Stimulated activated naive CD8-positive, alpha-beta T cell treated with anti-CD3 and anti-CD28 coated beads, Interleukin-15, amount 100 ng/mL, for 72 hours (primary cell): ENCODE results near the gene MMAB.
A peak's percentile ranks its signal among the peaks of the same experiment; 100 is the strongest.
"Not testable (repeated sequence)": the region's sequence is repeated elsewhere in the genome, so short reads cannot be mapped to it uniquely, and the experiment has no call there.

Experiments
- ATAC-seq: fragments of 150-1000 bp; cut with Tn5 transposase; 2 replicates; pipeline ENCODE4 v1.10.0; 2021; ENCODE audit warnings: mild to moderate bottlenecking, moderate library complexity
- DNase-seq, 2 donors: peaks; one replicate each; pipeline ENCODE4 v3.0.0; 2021 to 2022
- H3K27ac Mint-ChIP-seq, 2 donors: one replicate each; pipeline ENCODE4 v1.8.0; 2022; ENCODE audit warnings: mild to moderate bottlenecking in 2 of 2, mixed read lengths in 2 of 2, moderate library complexity in 2 of 2
- H3K27me3 Mint-ChIP-seq: one replicate; pipeline ENCODE4 v1.8.0; 2022; ENCODE audit warnings: mixed read lengths
- H3K4me1 Mint-ChIP-seq: one replicate; pipeline ENCODE4 v1.8.0; 2022; ENCODE audit warnings: mild to moderate bottlenecking, mixed read lengths
- H3K4me3 Mint-ChIP-seq, 2 donors: one replicate each; pipeline ENCODE4 v1.8.0; 2022; ENCODE audit warnings: mild to moderate bottlenecking in 2 of 2, mixed read lengths in 2 of 2, moderate library complexity in 1 of 2
- H3K9me3 Mint-ChIP-seq, 2 donors: one replicate each; pipeline ENCODE4 v1.8.0; 2022; ENCODE audit warnings: mixed read lengths in 2 of 2

MMAB gene

GRCh38 chr12:109607618-109608017 is 34.3 kb upstream of the MMAB start:
- no peak for DNase-seq
- Mint-ChIP-seq H3K27ac (peak overlapping the region in 1 of 2 donors; percentile 56), H3K4me1 (no peaks in the 10 kb centered on the region), H3K27me3 (peaks cover 73% of the 10 kb centered on the region), H3K4me3 (no peak overlapping the region), H3K9me3 (no peaks in the 10 kb centered on the region)
- no peak for ATAC-seq

GRCh38 chr12:109606320-109607028 is 33.2 kb upstream of the MMAB start:
- Mint-ChIP-seq H3K4me1 (no peaks in the 10 kb centered on the region), H3K9me3 (no peaks in the 10 kb centered on the region), H3K27me3 (peaks cover 62% of the 10 kb centered on the region), H3K4me3 (no peak overlapping the region), H3K27ac (no peak overlapping the region)
- ATAC-seq (no peak), DNase-seq (no peak)

DNA sequence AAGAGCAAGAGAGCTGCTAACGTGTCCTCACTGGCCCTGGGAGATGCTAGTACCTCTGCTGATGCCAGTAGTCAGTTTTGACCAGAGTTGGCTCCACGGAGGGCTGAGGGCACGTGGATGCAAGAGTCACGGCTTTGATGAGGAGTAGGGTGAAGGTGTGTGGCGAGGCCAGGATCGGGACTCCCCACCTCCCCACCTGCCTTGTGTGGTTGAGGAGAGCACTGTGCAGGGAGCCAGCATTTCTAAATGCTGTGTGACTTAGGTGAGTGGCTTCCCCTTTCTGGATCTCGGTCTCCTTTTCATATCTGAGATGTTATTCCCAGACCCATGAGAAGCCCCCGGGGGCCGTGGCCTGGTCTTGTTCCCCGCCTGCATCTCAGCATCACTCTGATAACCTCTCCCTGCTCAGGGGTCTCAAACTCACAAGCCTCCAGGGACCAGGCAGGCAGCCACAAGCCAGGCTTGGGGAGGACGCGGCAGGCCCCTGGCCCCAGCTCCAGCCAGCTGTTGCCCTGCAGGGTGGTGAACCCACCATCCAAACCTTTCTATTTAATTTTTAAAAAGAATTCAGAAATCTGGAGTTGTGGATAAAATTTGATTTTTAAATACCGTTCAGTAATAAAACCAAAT is 32.4 kb upstream of the MMAB start:
- H3K4me3 Mint-ChIP-seq, result no peak overlapping the region
- ATAC-seq, result no peak
- peaks cover 56% of the 10 kb centered on the region for H3K27me3 Mint-ChIP-seq
- H3K27ac Mint-ChIP-seq, result no peak overlapping the region
- DNase-seq, result no peak
- no peaks in the 10 kb centered on the region for H3K9me3 Mint-ChIP-seq
- H3K4me1 Mint-ChIP-seq, result no peaks in the 10 kb centered on the region

GRCh38 chr12:109605016-109605415 is 31.7 kb upstream of the MMAB start:
- Mint-ChIP-seq H3K4me3 (no peak overlapping the region), H3K27ac (no peak overlapping the region), H3K4me1 (no peaks in the 10 kb centered on the region), H3K9me3 (no peaks in the 10 kb centered on the region), H3K27me3 (peaks cover 56% of the 10 kb centered on the region)
- DNase-seq, result no peak
- no peak for ATAC-seq

DNA sequence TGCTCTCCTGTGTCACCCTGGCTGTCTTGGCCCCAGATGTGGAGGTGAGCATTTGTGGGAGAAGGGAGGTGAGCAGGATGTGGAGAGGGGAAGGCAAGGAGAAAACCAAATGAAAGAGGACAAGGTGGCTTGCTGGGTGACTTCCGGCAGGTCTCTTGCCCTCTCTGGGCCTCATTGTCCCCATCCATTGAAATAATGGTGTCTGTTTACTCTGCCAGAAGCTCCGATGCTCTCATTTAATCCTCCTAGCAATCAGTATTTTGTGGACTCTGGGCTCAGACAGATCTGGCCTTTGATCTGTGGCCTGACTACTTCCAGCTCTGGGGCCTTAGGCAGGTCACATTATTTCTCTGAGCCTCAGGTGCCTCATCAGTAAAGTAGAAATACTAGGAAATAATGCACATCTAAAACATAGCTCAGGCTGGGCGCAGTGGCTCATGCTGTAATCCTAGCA is 30.9 kb upstream of the MMAB start:
- DNase-seq (no peak), ATAC-seq (no peak)
- no peaks in the 10 kb centered on the region for H3K4me1 Mint-ChIP-seq
- H3K9me3 Mint-ChIP-seq, result no peaks in the 10 kb centered on the region
- peaks cover 49% of the 10 kb centered on the region for H3K27me3 Mint-ChIP-seq
- no peak overlapping the region for H3K27ac Mint-ChIP-seq
- H3K4me3 Mint-ChIP-seq, result no peak overlapping the region

DNA sequence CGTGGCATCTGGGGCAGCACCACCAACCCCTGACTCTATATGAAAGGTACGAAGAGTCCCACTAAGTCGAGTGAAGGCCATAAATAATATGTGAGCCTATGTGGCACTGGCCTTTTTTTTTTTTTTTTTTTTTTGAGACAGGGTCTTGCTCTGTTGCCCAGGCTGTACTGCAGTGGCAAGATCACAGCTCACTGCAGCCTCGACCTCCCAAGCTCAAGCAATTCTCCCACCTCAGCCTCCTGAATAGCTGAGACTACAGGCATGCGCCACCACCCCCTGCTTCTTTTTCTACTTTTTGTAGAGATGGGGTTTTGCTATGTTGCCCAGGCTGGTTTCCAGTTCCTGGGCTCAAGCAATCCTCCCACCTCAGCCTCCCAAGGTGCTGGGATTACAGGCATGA is 28.8 kb upstream of the MMAB start:
- Mint-ChIP-seq H3K27me3 (peaks cover 30% of the 10 kb centered on the region), H3K4me1 (peaks cover 11% of the 10 kb centered on the region), H3K27ac (peak overlapping the region in 1 of 2 donors; percentile 7)
- not testable (repeated sequence) for H3K4me3 Mint-ChIP-seq, H3K9me3 Mint-ChIP-seq, ATAC-seq, DNase-seq

- Mint-ChIP-seq H3K27me3 (peaks cover 24% of the 10 kb centered on the region), H3K4me3 (no peak overlapping the region), H3K9me3 (no peaks in the 10 kb centered on the region), H3K27ac (no peak overlapping the region), H3K4me1 (peaks cover 15% of the 10 kb centered on the region)
- no peak for ATAC-seq
- DNase-seq, result no peak
Measured at GRCh38 chr12:109601557-109601956, 28.3 kb upstream of the MMAB start.

- no peaks in the 10 kb centered on the region for H3K9me3 Mint-ChIP-seq
- no peak overlapping the region for H3K27ac Mint-ChIP-seq
- H3K4me3 Mint-ChIP-seq, result no peak overlapping the region
- peaks cover 16% of the 10 kb centered on the region for H3K4me1 Mint-ChIP-seq
- ATAC-seq, result no peak
- peaks cover 19% of the 10 kb centered on the region for H3K27me3 Mint-ChIP-seq
- no peak for DNase-seq
Measured at GRCh38 chr12:109600995-109601394, 27.7 kb upstream of the MMAB start.

DNA sequence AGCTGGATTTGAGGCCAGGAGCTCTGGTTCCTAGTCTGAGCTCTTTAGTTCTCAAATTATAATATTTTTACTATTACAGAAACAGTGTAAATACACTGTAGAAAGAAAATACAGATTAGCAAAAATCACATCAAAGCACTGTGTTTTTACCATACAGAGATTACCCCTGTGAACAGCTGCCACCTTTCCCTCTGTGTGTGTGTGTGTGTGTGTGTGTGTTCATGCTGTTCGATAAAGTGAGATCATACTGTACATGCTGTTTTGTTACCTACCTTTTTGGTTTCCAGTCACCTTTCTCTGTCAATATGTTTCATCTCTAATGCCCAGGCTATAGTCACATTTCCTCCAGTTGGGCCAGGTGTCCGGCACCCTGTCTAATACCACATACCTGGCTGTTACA is 27.2 kb upstream of the MMAB start:
- Mint-ChIP-seq H3K4me3 (no peak overlapping the region), H3K27ac (no peak overlapping the region), H3K27me3 (peaks cover 14% of the 10 kb centered on the region), H3K9me3 (no peaks in the 10 kb centered on the region), H3K4me1 (peaks cover 21% of the 10 kb centered on the region)
- ATAC-seq, result no peak
- DNase-seq, result no peak

DNA sequence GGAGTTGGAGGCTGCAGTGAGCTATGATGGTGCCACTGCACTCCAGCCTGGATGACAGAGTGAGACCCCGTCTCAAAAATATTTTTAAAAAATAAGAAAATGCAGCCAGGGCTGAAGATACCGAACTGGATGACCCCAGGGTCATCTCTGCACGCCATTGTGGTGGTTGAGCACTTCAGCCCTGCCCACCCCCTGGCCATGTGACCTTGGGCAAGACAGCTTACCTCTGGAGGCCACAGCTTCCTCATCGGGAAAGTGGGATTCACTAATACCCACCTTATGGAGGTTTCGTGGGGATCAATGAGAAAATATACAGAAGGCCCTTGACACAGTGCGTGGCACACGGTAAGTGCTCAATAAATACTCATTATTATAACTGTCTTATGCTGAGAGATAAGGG is 25.8 kb upstream of the MMAB start:
- Mint-ChIP-seq H3K27ac (no peak overlapping the region), H3K4me3 (no peak overlapping the region), H3K9me3 (no peaks in the 10 kb centered on the region), H3K4me1 (peaks cover 32% of the 10 kb centered on the region), H3K27me3 (peaks cover 5% of the 10 kb centered on the region)
- DNase-seq, result no peak
- no peak for ATAC-seq

- H3K4me3 Mint-ChIP-seq, result no peak overlapping the region
- H3K4me1 Mint-ChIP-seq, result peaks cover 32% of the 10 kb centered on the region
- H3K27ac Mint-ChIP-seq, result no peak overlapping the region
- no peaks in the 10 kb centered on the region for H3K27me3 Mint-ChIP-seq
- DNase-seq (no peak), ATAC-seq (no peak)
- H3K9me3 Mint-ChIP-seq, result no peaks in the 10 kb centered on the region
Measured at GRCh38 chr12:109598428-109598854, 25.1 kb upstream of the MMAB start.

DNA sequence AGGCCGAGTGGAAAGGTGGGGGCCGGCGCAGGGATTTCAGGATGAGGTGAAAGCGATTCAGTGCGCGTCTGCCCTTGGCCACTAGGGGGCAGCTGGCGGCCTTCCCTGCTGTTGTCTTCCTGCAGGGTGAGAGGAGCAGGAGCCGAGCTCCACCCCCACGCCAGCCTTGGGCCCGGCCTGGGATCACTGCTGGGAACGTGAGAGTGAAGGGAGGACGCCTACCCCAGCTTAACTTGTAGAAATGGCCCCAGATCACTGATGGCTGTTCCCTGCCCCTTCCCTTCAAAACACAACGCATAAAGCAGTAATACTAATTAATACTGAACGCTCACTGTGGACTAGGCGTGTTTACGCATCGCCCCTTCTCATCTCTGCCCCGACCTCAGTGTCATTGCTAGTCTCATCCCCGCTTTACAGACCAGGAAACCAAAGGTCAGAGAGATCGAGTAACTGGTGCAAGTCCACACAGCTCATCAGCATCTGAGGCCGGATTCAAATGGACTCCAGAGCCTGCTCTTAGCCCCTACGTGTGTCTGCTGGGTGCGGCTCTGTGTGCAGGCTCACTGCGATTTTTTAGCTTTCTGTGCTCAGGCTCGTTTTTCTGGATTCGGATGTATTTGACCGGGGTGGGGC is 24.6 kb upstream of the MMAB start:
- no peaks in the 10 kb centered on the region for H3K9me3 Mint-ChIP-seq
- peak; percentile 47 to 55 for DNase-seq
- no peak overlapping the region for H3K4me3 Mint-ChIP-seq
- no peak overlapping the region for H3K27ac Mint-ChIP-seq
- peaks cover 32% of the 10 kb centered on the region for H3K4me1 Mint-ChIP-seq
- ATAC-seq, result no peak
- H3K27me3 Mint-ChIP-seq, result no peaks in the 10 kb centered on the region

DNA sequence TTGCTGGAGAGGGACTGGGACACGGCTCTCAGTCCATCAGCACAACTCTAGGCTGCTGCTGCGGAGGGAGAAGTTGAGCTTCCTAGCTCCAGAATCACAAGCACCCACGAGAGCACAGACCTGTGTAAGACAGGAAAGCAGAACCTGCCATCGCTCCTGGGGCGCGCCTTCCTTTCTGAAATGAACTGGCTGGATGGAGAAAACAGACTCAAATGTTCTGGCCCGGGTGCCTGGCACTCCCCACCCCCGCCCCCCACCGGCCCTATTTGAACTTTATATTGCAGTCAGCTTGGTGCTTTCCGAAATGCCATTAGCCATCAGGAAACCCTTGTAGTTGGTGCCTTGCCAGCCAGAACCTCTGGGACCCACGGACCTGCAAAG is 24.1 kb upstream of the MMAB start:
- Mint-ChIP-seq H3K9me3 (no peaks in the 10 kb centered on the region), H3K4me1 (peaks cover 32% of the 10 kb centered on the region), H3K27ac (no peak overlapping the region), H3K4me3 (peak overlapping the region in 1 of 2 donors; percentile 37), H3K27me3 (no peaks in the 10 kb centered on the region)
- ATAC-seq, result no peak
- no peak for DNase-seq

- DNase-seq (no peak), ATAC-seq (peak; percentile 24)
- H3K27ac Mint-ChIP-seq, result no peak overlapping the region
- peak overlapping the region in 1 of 2 donors; percentile 37 for H3K4me3 Mint-ChIP-seq
- H3K9me3 Mint-ChIP-seq, result no peaks in the 10 kb centered on the region
- H3K4me1 Mint-ChIP-seq, result peaks cover 32% of the 10 kb centered on the region
- H3K27me3 Mint-ChIP-seq, result no peaks in the 10 kb centered on the region
Measured at GRCh38 chr12:109596418-109597244, 23.3 kb upstream of the MMAB start.

DNA sequence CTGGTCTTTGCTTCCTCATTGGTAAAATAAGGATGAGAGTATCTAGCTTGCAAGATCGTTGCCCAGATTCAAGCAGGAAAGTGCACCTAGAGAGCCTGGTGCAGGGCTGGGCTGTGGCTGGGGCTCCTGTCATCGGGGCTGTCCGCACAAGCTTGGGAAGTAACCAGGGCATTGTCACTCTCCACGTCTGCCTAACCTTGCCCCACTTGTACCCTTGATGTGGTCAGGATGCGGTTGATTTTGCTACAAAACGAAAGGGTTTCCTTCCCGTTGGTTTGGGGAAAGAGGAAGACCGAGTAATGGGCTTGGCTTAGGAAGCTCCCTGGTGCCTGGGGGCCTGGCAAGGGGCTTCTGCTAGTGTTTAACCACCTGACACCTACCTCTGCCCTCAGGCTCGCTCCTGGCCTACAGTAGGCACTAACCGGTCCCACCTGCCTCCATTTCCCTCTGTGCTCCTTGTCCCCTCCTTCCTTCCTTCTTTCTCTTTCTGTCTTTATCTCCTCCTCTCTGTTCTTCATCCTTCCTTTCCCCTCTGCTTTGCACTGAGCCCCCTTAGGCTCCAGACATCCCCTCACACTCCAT is 22.1 kb upstream of the MMAB start:
- peak overlapping the region in 1 of 2 donors; percentile 0 for H3K27ac Mint-ChIP-seq
- H3K4me3 Mint-ChIP-seq, result peak overlapping the region in 1 of 2 donors; percentile 33
- peak in 1 of 2 donors; percentile 75 for DNase-seq

More for the DNA sequence above, 22.1 kb upstream of the MMAB start:
- H3K4me1 Mint-ChIP-seq, result peaks cover 32% of the 10 kb centered on the region
- ATAC-seq, result peak; percentile 94
- H3K27me3 Mint-ChIP-seq, result no peaks in the 10 kb centered on the region
- H3K9me3 Mint-ChIP-seq, result no peaks in the 10 kb centered on the region
